A673 (cell line): ENCODE data around the gene ROBO4. TPM values are rescaled to one million over a fixed set of nuclear protein-coding genes. Genes with fewer than 3 reads are reported as not detected.

ENCODE experiments used
- BruUV-seq: library from RNA; stranded (reverse); fragments of 400-500 nt; replicated peaks from 2 replicates; lab custom pipeline; 2021; lab: Mats Ljungman, UMichigan
- CTCF ChIA-PET: fragments of 300-600 bp; sonication (Branson Sonifier 250); formaldehyde crosslinking; loops from one replicate; lab custom pipeline; 2022; ENCODE audit warnings: antibody characterized with exemption; lab: Charles Lee
- POLR2A ChIA-PET: fragments of 300-600 bp; sonication (Branson Sonifier 250); formaldehyde crosslinking; loops from one replicate; lab custom pipeline; 2022; ENCODE audit warnings: antibody characterized with exemption; ENCODE audit not compliant: low non-redundant PET; lab: Charles Lee
- DNase-seq: peaks from one replicate; pipeline ENCODE4 v3.0.0-alpha.2; 2015; ENCODE audit warnings: low spot score
- H3K27ac ChIP-seq: fragments of 200-600 bp; sonication (generic); 2 replicates; pipeline ENCODE4 v1.5.1; 2016; ENCODE audit warnings: mixed run types, low read depth, mild to moderate bottlenecking, mixed read lengths, antibody characterized with exemption, low read length; ENCODE audit not compliant: poor library complexity, severe bottlenecking
- H3K27me3 ChIP-seq: fragments of 200-600 bp; sonication (generic); replicated peaks from 2 replicates; pipeline ENCODE4 v1.6.1; 2017; ENCODE audit warnings: mixed run types, low read depth, mild to moderate bottlenecking, mixed read lengths, antibody characterized with exemption, low read length; ENCODE audit not compliant: insufficient read depth, poor library complexity
- H3K36me3 ChIP-seq: fragments of 200-600 bp; sonication (generic); 2 replicates; pipeline ENCODE4 v1.6.1; 2016; ENCODE audit warnings: mixed run types, mild to moderate bottlenecking, mixed read lengths, antibody characterized with exemption, low read length; ENCODE audit not compliant: insufficient read depth, poor library complexity, severe bottlenecking
- H3K4me1 ChIP-seq: fragments of 200-600 bp; sonication (generic); 2 replicates; pipeline ENCODE4 v1.6.1; 2017; ENCODE audit warnings: mixed run types, mild to moderate bottlenecking, mixed read lengths, antibody characterized with exemption, low read length; ENCODE audit not compliant: insufficient read depth, poor library complexity, severe bottlenecking
- H3K4me3 ChIP-seq: fragments of 200-600 bp; sonication (generic); 2 replicates; pipeline ENCODE4 v1.5.1; 2016; ENCODE audit warnings: low read depth, mixed run types, mild to moderate bottlenecking, mixed read lengths, low read length; ENCODE audit not compliant: poor library complexity, severe bottlenecking
- H3K9me3 ChIP-seq: fragments of 200-600 bp; sonication (generic); 2 replicates; pipeline ENCODE4 v1.6.1; 2016; ENCODE audit warnings: mixed run types, low read depth, mild to moderate bottlenecking, mixed read lengths, antibody characterized with exemption, low read length; ENCODE audit not compliant: poor library complexity, severe bottlenecking
- EZH2 ChIP-seq: fragments of 200-600 bp; sonication (generic); IDR thresholded peaks from 2 replicates; pipeline ENCODE4 v1.6.1; 2017; ENCODE audit warnings: borderline replicate concordance, low read depth, mild to moderate bottlenecking, mixed read lengths, antibody characterized with exemption, low read length; ENCODE audit not compliant: poor library complexity, severe bottlenecking
- intact Hi-C: fragments of 100-400 bp; cut with micrococcal nuclease; formaldehyde crosslinking; loops from one replicate; pipeline ENCODE4 v1.10.0; 2022; ENCODE audit not compliant: unreplicated experiment
- total RNA-seq: library from RNA; stranded (reverse); gene quantifications from 2 replicates; pipeline ENCODE4 v1.2.3, GENCODE V29; 2021
- TF ChIP-seq, protein P1 (sequence below): fragments of 300-800, 200-600 bp; sonication (generic); conservative IDR thresholded peaks from 2 replicates; pipeline ENCODE4 v1.5.1; 2017; ENCODE audit warnings: low read depth, mild to moderate bottlenecking, antibody characterized with exemption, low read length, moderate library complexity, mixed read lengths

The ROBO4 gene
- total RNA-seq, 1 experiment from 2014 or later, result not detected

DNA sequence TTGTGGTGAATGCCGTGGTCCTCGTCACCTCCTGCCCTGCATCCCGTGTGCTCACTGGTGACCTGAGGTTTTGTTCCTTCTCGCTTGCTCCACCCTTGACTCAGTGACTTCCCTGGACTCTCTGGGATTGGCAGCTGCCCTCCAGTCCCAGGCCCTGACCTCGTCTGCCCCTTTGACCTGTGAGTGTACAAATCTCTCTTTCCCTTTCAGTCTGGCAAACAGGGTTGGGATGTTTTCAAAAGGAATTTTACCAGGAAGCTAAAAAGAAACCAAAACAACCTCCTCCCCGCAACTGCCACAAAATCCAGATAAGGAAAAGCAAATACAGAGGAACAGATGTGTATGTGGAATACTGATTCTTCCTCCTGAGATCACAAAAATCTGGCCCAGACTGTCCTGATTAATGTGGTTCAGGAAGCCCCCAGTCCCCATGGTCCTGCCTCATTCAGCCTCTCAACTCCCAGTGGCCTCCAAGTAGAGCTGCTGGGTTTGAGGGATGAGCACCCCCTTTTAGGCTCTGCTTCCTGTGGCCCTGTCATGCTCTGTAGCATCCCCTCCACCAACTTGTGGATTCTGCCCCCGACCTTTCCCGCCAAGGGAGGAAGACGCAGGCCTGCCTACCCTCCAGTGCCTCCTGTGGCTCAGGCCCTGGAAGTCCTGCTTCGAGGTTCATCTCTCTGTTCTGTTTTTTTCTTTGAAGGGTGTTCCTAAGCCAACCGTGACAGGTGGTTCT lies 15.2 kb downstream of the ROBO4 start:
- intact Hi-C loops, result no loop called here
- TF ChIP-seq EZH2, result no peak
- TF ChIP-seq, protein P1, sequence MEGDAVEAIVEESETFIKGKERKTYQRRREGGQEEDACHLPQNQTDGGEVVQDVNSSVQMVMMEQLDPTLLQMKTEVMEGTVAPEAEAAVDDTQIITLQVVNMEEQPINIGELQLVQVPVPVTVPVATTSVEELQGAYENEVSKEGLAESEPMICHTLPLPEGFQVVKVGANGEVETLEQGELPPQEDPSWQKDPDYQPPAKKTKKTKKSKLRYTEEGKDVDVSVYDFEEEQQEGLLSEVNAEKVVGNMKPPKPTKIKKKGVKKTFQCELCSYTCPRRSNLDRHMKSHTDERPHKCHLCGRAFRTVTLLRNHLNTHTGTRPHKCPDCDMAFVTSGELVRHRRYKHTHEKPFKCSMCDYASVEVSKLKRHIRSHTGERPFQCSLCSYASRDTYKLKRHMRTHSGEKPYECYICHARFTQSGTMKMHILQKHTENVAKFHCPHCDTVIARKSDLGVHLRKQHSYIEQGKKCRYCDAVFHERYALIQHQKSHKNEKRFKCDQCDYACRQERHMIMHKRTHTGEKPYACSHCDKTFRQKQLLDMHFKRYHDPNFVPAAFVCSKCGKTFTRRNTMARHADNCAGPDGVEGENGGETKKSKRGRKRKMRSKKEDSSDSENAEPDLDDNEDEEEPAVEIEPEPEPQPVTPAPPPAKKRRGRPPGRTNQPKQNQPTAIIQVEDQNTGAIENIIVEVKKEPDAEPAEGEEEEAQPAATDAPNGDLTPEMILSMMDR, result no peak
- Histone ChIP-seq H3K9me3 (no peaks in the 10 kb centered on the region), H3K36me3 (no peaks in the 10 kb centered on the region), H3K27ac (no peak overlapping the region), H3K4me3 (no peak overlapping the region), H3K27me3 (peaks cover 14% of the 10 kb centered on the region), H3K4me1 (no peaks in the 10 kb centered on the region)
- ChIA-PET CTCF (no interaction called here), POLR2A (no interaction called here)
- BruUV-seq, result no TSS peak
- no peak for DNase-seq

DNA sequence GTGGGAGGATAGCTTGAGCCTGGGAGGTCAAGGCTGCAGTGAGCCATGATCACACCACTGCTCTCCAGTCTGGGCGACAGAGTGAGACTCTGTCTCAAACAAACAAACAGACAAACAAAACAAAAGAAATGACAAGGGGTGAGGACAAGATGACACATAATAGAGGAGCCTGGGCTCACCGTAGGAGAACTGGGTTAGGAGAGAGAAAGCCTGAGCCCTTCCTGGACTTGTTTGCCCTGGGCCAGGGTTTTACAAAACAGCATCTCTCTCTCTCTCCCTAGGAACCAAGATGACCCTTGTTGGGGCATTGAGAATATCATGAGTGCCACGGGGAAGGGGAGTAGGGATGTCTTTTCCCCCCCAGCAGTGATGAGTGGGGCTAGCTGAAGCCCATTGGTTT lies 16.7 kb downstream of the ROBO4 start:
- H3K4me1 ChIP-seq, result no peaks in the 10 kb centered on the region
- no peak for DNase-seq
- no peaks in the 10 kb centered on the region for H3K36me3 ChIP-seq
- no TSS peak for BruUV-seq
- no peaks in the 10 kb centered on the region for H3K9me3 ChIP-seq
- ChIA-PET POLR2A (no interaction called here), CTCF (no interaction called here)
- intact Hi-C loops, result no loop called here
- TF ChIP-seq, protein P1, result no peak
- no peak for TF ChIP-seq EZH2
- no peak overlapping the region for H3K4me3 ChIP-seq
- peaks cover 6% of the 10 kb centered on the region for H3K27me3 ChIP-seq
- no peak overlapping the region for H3K27ac ChIP-seq

DNA sequence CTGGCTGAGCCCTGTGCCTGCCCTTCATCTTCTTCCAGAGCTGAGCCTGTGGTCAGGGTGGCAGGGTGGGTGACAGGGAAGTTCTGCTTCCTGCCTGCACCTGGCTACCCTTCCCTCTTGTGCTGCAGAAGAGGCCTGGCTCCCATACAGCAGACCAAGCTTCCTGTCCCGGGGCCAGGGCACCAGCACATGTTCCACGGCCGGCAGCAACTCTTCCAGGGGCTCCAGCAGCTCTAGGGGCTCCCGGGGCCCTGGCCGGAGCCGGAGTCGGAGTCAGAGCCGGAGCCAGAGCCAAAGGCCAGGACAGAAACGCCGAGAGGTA lies 17.4 kb downstream of the ROBO4 start:
- no peak for TF ChIP-seq EZH2
- TF ChIP-seq, protein P1, result no peak
- peaks cover 6% of the 10 kb centered on the region for H3K27me3 ChIP-seq
- H3K36me3 ChIP-seq, result no peaks in the 10 kb centered on the region
- DNase-seq, result no peak
- no peaks in the 10 kb centered on the region for H3K4me1 ChIP-seq
- H3K27ac ChIP-seq, result no peak overlapping the region
- H3K9me3 ChIP-seq, result no peaks in the 10 kb centered on the region
- no TSS peak for BruUV-seq
- ChIA-PET CTCF (no interaction called here), POLR2A (no interaction called here)
- no peak overlapping the region for H3K4me3 ChIP-seq
- intact Hi-C loops, result no loop called here
